Brain microvascular endothelial cell (primary cell): Measurements from ENCODE around the gene C8G.

Experiments used
- DNase-seq: peaks from one replicate; pipeline ENCODE4 v3.0.0-alpha.2; 2020
- H3K27ac ChIP-seq: fragments of 250-450 bp; sonication (Bioruptor Pico); 2 replicates; pipeline ENCODE4 v1.5.1; 2020; ENCODE audit warnings: mild to moderate bottlenecking, moderate library complexity
- H3K27me3 ChIP-seq: fragments of 250-450 bp; sonication (Bioruptor Pico); replicated peaks from 2 replicates; pipeline ENCODE4 v1.5.1; 2020; ENCODE audit warnings: mild to moderate bottlenecking
- H3K36me3 ChIP-seq: fragments of 250-450 bp; sonication (Bioruptor Pico); replicated peaks from 2 replicates; pipeline ENCODE4 v1.5.1; 2020; ENCODE audit warnings: mild to moderate bottlenecking
- H3K4me3 ChIP-seq: 2 replicates; pipeline ENCODE4 v1.5.1; 2011; ENCODE audit warnings: low read depth, mild to moderate bottlenecking, control low read depth, low read length, moderate library complexity
- CTCF ChIP-seq: IDR thresholded peaks from 2 replicates; pipeline ENCODE4 v1.5.1; 2011; ENCODE audit warnings: low read depth, mild to moderate bottlenecking, moderate library complexity, low read length, control low read depth, inconsistent platforms; ENCODE audit errors: missing control alignments
- in situ Hi-C: cut with HindIII; loops from 2 replicates; pipeline ENCODE4 v1.10.0; 2017; ENCODE audit warnings: low sequenced_read_pairs, low pct_ligation_motif_present

The C8G gene

GRCh38 chr9:136958898-136959850 lies 14.1 kb downstream of the C8G start:
- no peak for TF ChIP-seq CTCF
- H3K4me3 ChIP-seq, result no peak overlapping the region
- H3K27ac ChIP-seq, result no peak overlapping the region
- no peak for DNase-seq
- in situ Hi-C loops, result no loop called here
- no peaks in the 10 kb centered on the region for H3K27me3 ChIP-seq
- no peaks in the 10 kb centered on the region for H3K36me3 ChIP-seq

DNA sequence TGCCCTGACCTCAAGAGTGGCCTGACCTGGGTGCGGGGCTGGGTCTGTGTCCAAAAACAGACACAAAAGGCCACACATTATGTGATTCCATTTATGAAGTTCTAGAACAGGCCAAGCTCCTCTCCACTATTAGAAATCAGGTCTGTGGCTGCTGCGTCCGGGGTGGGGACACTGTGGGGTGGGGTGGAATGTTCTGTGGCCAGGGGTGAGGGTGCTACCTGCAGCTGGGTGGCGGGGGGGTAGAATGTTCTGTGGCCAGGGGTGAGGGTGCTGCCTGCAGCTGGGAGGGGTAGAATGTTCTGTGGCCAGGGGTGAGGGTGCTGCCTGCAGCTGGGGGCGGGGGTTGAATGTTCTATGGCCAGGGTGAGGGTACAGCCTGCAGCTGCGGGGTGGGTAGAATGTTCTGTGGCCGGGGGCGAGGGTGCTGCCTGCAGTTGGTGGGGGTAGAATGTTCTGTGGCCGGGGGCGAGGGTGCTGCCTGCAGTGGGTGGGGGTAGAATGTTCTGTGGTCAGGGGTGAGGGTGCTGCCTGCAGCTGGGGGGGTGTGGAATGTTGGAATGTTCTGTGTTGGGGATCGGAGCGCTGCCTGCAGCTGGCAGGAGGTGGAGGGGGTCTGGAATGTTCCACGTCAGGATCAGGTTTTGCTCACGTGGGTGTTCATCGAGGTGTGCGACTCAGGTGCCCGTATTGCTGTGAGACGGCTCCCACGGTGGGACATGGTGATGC lies 15.3 kb downstream of the C8G start:
- TF ChIP-seq CTCF, result no peak
- Histone ChIP-seq H3K4me3 (no peak overlapping the region), H3K36me3 (no peaks in the 10 kb centered on the region), H3K27ac (no peak overlapping the region), H3K27me3 (no peaks in the 10 kb centered on the region)
- DNase-seq, result no peak
- in situ Hi-C loops, result no loop called here

DNA sequence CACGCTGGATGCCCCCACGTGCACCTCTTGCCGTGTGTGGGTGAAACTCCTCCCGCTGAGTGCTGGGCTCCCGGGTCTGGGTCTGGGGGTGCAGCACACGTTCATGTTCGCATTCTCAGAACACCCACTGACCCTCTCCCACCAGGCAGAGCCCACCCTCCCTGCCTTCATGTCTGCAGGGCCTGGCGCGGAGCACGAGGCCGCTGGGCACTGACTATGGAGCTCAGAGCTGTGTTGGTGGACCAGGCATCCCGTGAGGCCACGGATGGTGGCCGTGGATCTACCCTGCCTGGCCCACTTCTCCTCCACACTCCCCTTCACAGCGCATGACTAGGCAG lies 15.9 kb downstream of the C8G start:
- Histone ChIP-seq H3K27me3 (no peaks in the 10 kb centered on the region), H3K27ac (no peak overlapping the region)
- in situ Hi-C loops, result no loop called here

DNA sequence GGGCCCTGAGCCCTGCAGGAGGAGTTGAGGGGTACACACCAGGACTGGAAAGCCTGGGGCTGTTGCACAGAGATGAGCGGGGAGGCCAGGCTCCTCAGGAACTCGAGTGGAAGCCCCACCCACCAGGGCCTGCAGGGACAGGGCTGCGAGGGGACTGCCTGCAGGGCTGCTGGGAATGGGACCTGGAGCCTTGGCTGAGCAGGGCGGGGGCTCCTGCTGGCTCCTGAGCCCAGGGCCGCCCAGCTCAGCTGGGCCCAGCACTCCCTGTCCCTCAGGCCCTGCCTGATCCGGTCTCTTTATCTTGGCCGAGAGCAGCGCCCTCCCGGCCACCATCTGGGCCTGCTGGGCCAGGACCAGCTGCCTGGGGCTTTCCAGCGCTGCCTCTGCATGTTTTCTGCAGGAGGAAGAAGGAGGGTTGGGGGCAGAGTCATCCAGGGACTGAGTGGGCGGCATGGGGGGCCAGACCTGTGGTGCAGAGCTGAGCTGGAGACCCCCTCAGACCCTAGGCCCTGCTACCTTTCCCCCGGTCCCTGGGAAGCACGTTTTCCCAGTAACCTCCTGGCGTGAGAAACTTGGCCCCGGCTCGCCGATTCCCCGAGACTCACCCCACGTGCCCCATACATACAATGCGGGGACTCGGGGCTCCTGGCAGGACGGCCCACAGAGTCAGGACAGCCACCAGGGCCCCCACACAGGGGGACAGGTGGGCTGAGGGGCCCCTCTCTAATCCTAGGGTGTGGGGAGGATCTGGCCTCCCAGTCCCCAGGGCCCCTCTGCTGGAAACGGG lies 16.4 kb downstream of the C8G start:
- no peak overlapping the region for H3K4me3 ChIP-seq
- TF ChIP-seq CTCF, result no peak
- DNase-seq, result no peak
- in situ Hi-C loops, result no loop called here
- H3K27ac ChIP-seq, result no peak overlapping the region
- no peaks in the 10 kb centered on the region for H3K27me3 ChIP-seq
- H3K36me3 ChIP-seq, result no peaks in the 10 kb centered on the region

More for the DNA sequence above, 15.9 kb downstream of the C8G start:
- no peak overlapping the region for H3K4me3 ChIP-seq
- DNase-seq, result no peak
- TF ChIP-seq CTCF, result no peak
- no peaks in the 10 kb centered on the region for H3K36me3 ChIP-seq

GRCh38 chr9:136962163-136962562 lies 17.1 kb downstream of the C8G start:
- in situ Hi-C loops, result no loop called here
- Histone ChIP-seq H3K36me3 (no peaks in the 10 kb centered on the region), H3K27ac (no peak overlapping the region), H3K4me3 (no peak overlapping the region), H3K27me3 (no peaks in the 10 kb centered on the region)
- no peak for DNase-seq
- no peak for TF ChIP-seq CTCF
